ENCODE measurements around the gene RNF215.

The RNF215 gene

GRCh38 chr22:30386960-30387827, at the start of gene RNF215:
Gene RNF215 (minus strand): TSS chr22:30387411. CDS start chr22:30387313, 98 bp downstream.
- H3K27ac ChIP-seq, result peak within 1 kb of the TSS; percentile 81
- TF ChIP-seq, protein P1, sequence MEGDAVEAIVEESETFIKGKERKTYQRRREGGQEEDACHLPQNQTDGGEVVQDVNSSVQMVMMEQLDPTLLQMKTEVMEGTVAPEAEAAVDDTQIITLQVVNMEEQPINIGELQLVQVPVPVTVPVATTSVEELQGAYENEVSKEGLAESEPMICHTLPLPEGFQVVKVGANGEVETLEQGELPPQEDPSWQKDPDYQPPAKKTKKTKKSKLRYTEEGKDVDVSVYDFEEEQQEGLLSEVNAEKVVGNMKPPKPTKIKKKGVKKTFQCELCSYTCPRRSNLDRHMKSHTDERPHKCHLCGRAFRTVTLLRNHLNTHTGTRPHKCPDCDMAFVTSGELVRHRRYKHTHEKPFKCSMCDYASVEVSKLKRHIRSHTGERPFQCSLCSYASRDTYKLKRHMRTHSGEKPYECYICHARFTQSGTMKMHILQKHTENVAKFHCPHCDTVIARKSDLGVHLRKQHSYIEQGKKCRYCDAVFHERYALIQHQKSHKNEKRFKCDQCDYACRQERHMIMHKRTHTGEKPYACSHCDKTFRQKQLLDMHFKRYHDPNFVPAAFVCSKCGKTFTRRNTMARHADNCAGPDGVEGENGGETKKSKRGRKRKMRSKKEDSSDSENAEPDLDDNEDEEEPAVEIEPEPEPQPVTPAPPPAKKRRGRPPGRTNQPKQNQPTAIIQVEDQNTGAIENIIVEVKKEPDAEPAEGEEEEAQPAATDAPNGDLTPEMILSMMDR (conservative IDR thresholded peaks at IDR 0.05), result peak; percentile 95

DNA sequence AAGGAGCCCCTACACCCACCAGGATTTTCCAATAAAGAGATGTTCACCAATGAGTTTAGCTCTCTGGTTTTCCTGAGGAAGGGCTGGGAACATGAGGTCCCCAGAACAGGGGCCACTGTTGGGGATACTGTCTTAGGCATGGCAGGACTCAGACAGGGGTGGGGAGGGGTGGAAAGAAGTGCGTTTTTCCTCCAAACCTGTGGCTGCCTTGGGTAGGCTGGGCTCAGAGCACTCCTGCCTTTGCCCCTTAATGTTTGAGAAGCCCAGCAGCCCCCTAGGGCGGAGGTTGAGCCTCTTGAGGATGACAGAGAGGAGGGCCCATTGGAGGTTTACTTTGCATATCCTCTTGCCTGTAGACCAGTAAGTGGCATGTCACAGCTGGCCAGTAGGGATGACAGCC, 49.0 kb upstream of the RNF215 start:
- TF ChIP-seq, protein P1 (conservative IDR thresholded peaks at IDR 0.05), result no peak
- H3K27ac ChIP-seq, result no peak overlapping the region

DNA sequence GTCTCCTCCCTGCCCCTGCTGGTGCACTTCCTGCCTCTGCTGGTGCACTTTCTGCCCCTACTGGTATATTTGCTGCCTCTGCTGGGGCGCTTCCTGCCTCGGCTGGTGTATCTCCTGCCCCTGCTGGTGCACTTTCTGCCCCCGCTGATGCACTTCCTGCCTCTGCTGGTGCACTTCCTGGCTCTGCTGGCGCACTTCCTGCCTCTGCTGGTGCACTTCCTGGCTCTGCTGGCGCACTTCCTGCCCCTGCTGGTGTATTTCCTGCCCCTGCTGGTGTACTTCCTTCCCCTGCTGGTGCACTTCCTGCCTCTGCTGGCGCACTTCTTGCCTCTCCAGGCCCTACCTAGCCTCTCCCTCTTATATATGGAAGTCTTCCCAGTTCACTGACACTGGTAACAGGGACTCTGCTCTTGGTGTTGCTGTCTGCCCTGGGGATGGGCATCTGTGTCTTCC, 48.5 kb upstream of the RNF215 start:
- TF ChIP-seq, protein P1 (conservative IDR thresholded peaks at IDR 0.05), result no peak
- H3K27ac ChIP-seq, result no peak overlapping the region

DNA sequence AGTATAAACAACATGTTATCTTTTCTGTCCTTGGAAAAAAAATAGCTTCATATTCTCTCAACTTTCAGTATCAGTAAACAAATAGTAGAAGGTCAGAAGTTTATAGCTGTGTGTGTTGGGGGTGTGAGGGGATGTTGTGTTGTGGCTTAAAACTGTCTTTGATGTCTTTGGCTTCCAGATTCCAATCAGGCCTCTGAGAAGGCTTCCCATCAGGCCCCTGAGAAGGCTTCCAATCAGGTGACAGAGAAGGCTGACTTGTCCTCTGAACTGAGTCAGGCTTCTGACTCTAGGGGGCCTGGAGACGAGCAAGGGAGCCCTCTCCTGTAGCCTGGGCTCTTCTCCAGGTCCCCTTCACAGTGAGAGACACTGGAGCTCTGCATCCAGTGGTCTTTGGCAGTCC, 47.6 kb upstream of the RNF215 start:
- TF ChIP-seq, protein P1 (conservative IDR thresholded peaks at IDR 0.05), result no peak
- H3K27ac ChIP-seq, result no peak overlapping the region

DNA sequence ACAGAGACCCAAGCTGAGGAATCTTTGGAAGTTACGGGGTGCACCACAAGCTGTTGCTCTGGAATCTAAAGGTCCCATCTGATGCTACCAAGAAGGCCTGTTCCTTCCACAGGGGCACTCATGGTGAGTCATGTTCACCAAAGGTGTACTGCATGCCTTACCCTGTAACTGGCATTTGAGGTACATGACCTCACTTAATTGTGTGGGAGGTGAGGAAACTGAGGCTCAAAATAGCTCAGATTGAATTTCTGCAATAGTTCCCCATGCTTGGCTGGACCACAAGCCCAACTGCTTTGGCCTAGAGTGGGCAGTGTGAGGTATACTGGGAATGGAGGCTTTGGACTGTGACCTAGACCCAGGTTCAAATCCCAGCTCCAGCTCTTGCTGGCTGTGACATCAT, 46.6 kb upstream of the RNF215 start:
- no peak overlapping the region for H3K27ac ChIP-seq
- TF ChIP-seq, protein P1 (conservative IDR thresholded peaks at IDR 0.05), result no peak

DNA sequence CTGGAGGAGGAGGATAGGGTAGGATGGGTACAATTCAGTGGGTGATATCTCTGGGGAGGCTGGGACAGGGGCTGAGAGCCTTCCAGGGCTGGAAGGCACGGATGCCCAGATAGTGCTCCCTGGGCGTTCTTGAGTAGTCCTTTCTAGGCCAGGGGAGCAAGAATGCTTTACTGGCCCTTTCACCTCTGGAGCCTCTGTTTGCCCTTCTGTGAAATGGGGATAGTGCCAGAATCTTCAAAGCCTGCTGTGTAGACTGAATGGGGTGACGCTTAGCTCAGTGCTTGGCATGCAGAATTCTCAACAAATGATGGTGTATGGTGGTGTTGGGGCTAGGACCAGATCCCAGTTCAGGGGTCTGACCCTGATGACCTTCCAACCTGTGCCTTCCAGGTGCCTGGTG, 46.0 kb upstream of the RNF215 start:
- TF ChIP-seq, protein P1 (conservative IDR thresholded peaks at IDR 0.05), result no peak
- no peak overlapping the region for H3K27ac ChIP-seq

DNA sequence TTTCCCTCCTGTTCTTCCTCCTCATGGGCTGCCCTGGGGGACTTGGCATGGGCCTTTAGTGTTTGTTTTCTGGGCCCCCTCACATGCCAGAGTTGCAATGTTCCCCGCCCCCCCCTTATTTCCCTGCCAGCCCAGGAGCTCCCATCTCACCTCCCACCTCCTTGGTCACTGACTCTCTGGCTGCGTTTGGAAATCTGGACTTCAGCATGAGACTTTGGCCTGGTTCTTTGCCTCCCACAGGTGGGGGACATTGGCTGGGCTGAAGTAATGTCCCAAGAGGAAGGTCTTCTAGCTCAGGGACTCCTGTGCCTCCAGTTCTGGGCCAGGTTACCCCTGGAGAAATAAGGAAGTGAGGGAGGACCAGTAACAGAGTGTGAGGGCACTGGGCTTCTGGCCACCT, 45.3 kb upstream of the RNF215 start:
- TF ChIP-seq, protein P1 (conservative IDR thresholded peaks at IDR 0.05), result no peak
- H3K27ac ChIP-seq, result no peak overlapping the region
